A549 (cell line): ENCODE measurements around the gene SPTBN5. TPM values are rescaled to one million over a fixed set of nuclear protein-coding genes. Genes with fewer than 3 reads are reported as not detected.
A peak's percentile ranks its signal among the peaks of the same experiment; 100 is the strongest.

Source experiments
- ATAC-seq, 2 experiments: fragments of 200-7000 bp in 1 of 2; fragments of >200 bp in 1 of 2; cut with Nextera tagmentation in 1 of 2; cut with Tn5 transposase in 1 of 2; 3 replicates each; pipeline versions ENCODE4 v1.8.0 to v1.9.1; 2018 to 2020; ENCODE audit warnings: mild to moderate bottlenecking in 1 of 2, moderate library complexity in 1 of 2
- CTCF ChIA-PET: fragments of 300-600 bp; sonication (Branson Sonifier 250); formaldehyde crosslinking; extraction: SDS; loops from one replicate; lab custom pipeline; 2021; ENCODE audit warnings: antibody characterized with exemption, inconsistent platforms; lab: Yijun Ruan, JAX
- POLR2A ChIA-PET: fragments of 350-600 bp; formaldehyde crosslinking; extraction: SDS; loops from one replicate; lab custom pipeline; 2021; ENCODE audit warnings: antibody characterized with exemption, inconsistent platforms; lab: Yijun Ruan, JAX
- DNase-seq, 2 experiments: peaks; one replicate each; pipeline versions ENCODE4 v3.0.0 to v3.0.0-alpha.2; 2011 to 2016; ENCODE audit warnings: low read depth in 1 of 2, low spot score in 1 of 2
- FAIRE-seq: peaks from 2 replicates; lab custom pipeline; 2011; peaks lifted over from hg19 to GRCh38; lab: Jason Lieb, UNC
- H3K27ac ChIP-seq, 2 experiments: fragments of >200 bp; sonication (Bioruptor Twin); formaldehyde crosslinking; 3 replicates each; pipeline ENCODE4 v1.5.1; 2016 to 2017
- H3K4me1 ChIP-seq: fragments of >200 bp; sonication (Bioruptor Twin); formaldehyde crosslinking; 3 replicates; pipeline ENCODE4 v1.6.1; 2016
- H3K4me2 ChIP-seq: fragments of >200 bp; sonication (Bioruptor Twin); formaldehyde crosslinking; 3 replicates; pipeline ENCODE4 v1.6.1; 2016
- H3K4me3 ChIP-seq: fragments of >200 bp; sonication (Bioruptor Twin); formaldehyde crosslinking; 3 replicates; pipeline ENCODE4 v1.5.1; 2016
- H3K9me3 ChIP-seq: fragments of >200 bp; sonication (Bioruptor Twin); formaldehyde crosslinking; 3 replicates; pipeline ENCODE4 v1.6.1; 2016
- BCL3 ChIP-seq: fragments of >200 bp; sonication (Bioruptor Twin); formaldehyde crosslinking; IDR thresholded peaks from 3 replicates; pipeline ENCODE4 v1.6.1; 2016
- BHLHE40 ChIP-seq: IDR thresholded peaks from 2 replicates; pipeline ENCODE4 v1.6.1; 2012; ENCODE audit warnings: low read depth, low read length, inconsistent platforms
- CEBPB ChIP-seq, 2 experiments: fragments of >200 bp in 1 of 2; sonication (Bioruptor Twin) in 1 of 2; formaldehyde crosslinking in 1 of 2; IDR thresholded peaks; 2 replicates each; pipeline ENCODE4 v1.6.1; 2012 to 2016
- CHD2 ChIP-seq: fragments of 150-350 bp; IDR thresholded peaks from 2 replicates; pipeline ENCODE4 v1.6.1; 2014; ENCODE audit warnings: low read length; ENCODE audit not compliant: partially characterized antibody
- FOSL2 ChIP-seq, 2 experiments: fragments of 450-650 bp in 1 of 2; fragments of >200 bp in 1 of 2; sonication (Bioruptor Twin) in 1 of 2; formaldehyde crosslinking; IDR thresholded peaks; 2 replicates each; pipeline versions ENCODE4 v1.5.0 to v1.6.1; 2016 to 2020; ENCODE audit warnings: mild to moderate bottlenecking in 1 of 2, moderate library complexity in 1 of 2
- FOXS1 ChIP-seq: fragments of 250-450 bp; sonication (Bioruptor Pico); IDR thresholded peaks from 2 replicates; pipeline ENCODE4 v1.5.0; 2020; ENCODE audit warnings: mild to moderate bottlenecking, moderate library complexity
- HDAC2 ChIP-seq: fragments of 200-600 bp; sonication (generic); IDR thresholded peaks from 2 replicates; pipeline ENCODE4 v1.6.1; 2016
- HMGXB4 ChIP-seq: fragments of 250-450 bp; sonication (Bioruptor Pico); IDR thresholded peaks from 2 replicates; pipeline ENCODE4 v1.5.0; 2021; ENCODE audit warnings: mild to moderate bottlenecking, moderate library complexity, borderline replicate concordance
- HOXA7 ChIP-seq: fragments of 250-450 bp; sonication (Bioruptor Pico); IDR thresholded peaks from 2 replicates; pipeline ENCODE4 v1.5.0; 2020; ENCODE audit warnings: mild to moderate bottlenecking, moderate library complexity
- HOXB5 ChIP-seq: fragments of 250-450 bp; sonication (Bioruptor Pico); IDR thresholded peaks from 2 replicates; pipeline ENCODE4 v1.5.0; 2020; ENCODE audit warnings: mild to moderate bottlenecking, moderate library complexity
- JUNB ChIP-seq: fragments of >200 bp; sonication (Bioruptor Twin); formaldehyde crosslinking; IDR thresholded peaks from 2 replicates; pipeline ENCODE4 v1.6.1; 2016
- MAZ ChIP-seq: fragments of 150-350 bp; IDR thresholded peaks from 2 replicates; pipeline ENCODE4 v1.6.1; 2014; ENCODE audit warnings: antibody characterized with exemption, low read depth, low read length, borderline replicate concordance
- MYC ChIP-seq: IDR thresholded peaks from 2 replicates; pipeline ENCODE4 v1.6.1; 2012; ENCODE audit warnings: mild to moderate bottlenecking, inconsistent platforms, low read length, improper control_type of control experiment, borderline replicate concordance
- NPAS2 ChIP-seq: fragments of 250-450 bp; sonication (Bioruptor Pico); IDR thresholded peaks from 2 replicates; pipeline ENCODE4 v1.8.0; 2022; ENCODE audit warnings: mild to moderate bottlenecking, moderate library complexity, borderline replicate concordance
- PHF8 ChIP-seq: fragments of 200-600 bp; sonication (generic); IDR thresholded peaks from 2 replicates; pipeline ENCODE4 v1.6.1; 2016; ENCODE audit warnings: low read depth, mild to moderate bottlenecking, antibody characterized with exemption, moderate library complexity, borderline replicate concordance
- RCOR1 ChIP-seq: fragments of 150-350 bp; IDR thresholded peaks from 2 replicates; pipeline ENCODE4 v1.6.1; 2014; ENCODE audit warnings: antibody characterized with exemption, low read length, low read depth
- TP53 ChIP-seq: fragments of 250-450 bp; sonication (Bioruptor Pico); IDR thresholded peaks from 2 replicates; pipeline ENCODE4 v1.5.0; 2021; ENCODE audit warnings: mild to moderate bottlenecking, moderate library complexity
- ZFP36 ChIP-seq: fragments of 450-650 bp; IDR thresholded peaks from 2 replicates; pipeline ENCODE4 v1.6.1; 2014; ENCODE audit warnings: borderline replicate concordance; ENCODE audit not compliant: partially characterized antibody
- ZNF302 ChIP-seq: fragments of 250-450 bp; sonication (Bioruptor Pico); IDR thresholded peaks from 2 replicates; pipeline ENCODE4 v1.9.0; 2021; ENCODE audit warnings: inconsistent platforms, mild to moderate bottlenecking, moderate library complexity
- WGBS: methylation state at CpG from one replicate; pipeline ENCODE4 v1.1.6; 2017; ENCODE audit errors: missing lambda C conversion rate; 5-methylcytosine and 5-hydroxymethylcytosine counted together
- polyA plus RNA-seq, 4 experiments: library from polyadenylated mRNA; depleted of rRNA in 3 of 4; stranded (reverse); fragments of >200 nt; fragmentation: RNase III in 1 of 4; extraction: RNeasy Plus Mini Kit Qiagen cat#74134 plus additional on column Dnase treatment in 1 of 4; gene quantifications; 2 replicates in 3 of 4; 3 replicates in 1 of 4; pipeline ENCODE4 v1.2.3, GENCODE V29; 2011 to 2017

Gene SPTBN5
- polyA plus RNA-seq, 2 of the 4 experiments (the other 2 are of a cell fraction), result 0.05 to 0.17 TPM

- WGBS, result 97% methylated on average over 11 of the region's 11 CpGs
- FAIRE-seq, result no peak
- no peak overlapping the region for H3K4me3 ChIP-seq
- ChIA-PET POLR2A (interaction anchor here (0.6 kb wide), 1 partner anchor 41 kb away, joined by 4 read pairs; no protein-coding TSS in a partner anchor), CTCF (interaction anchor here (0.9 to 4.8 kb wide), 3 partner anchors 9 to 162 kb away, joined by 3 to 25 read pairs (median 3); no protein-coding TSS in a partner anchor)
- TF ChIP-seq BHLHE40, result no peak
- TF ChIP-seq MYC, result no peak
- no peak for TF ChIP-seq FOXS1 (CRISPR knock-in tag)
- no peak for TF ChIP-seq RCOR1
- no peak for TF ChIP-seq HDAC2
- no peak for TF ChIP-seq HMGXB4 (CRISPR knock-in tag)
- TF ChIP-seq CEBPB (IDR thresholded peaks at IDR 0.05), result no peak
- no peak for TF ChIP-seq JUNB
- no peak for TF ChIP-seq NPAS2 (CRISPR knock-in tag)
- TF ChIP-seq HOXB5 (CRISPR knock-in tag), result no peak
- no peak for TF ChIP-seq CHD2
- TF ChIP-seq, all 56 proteins: peak for 0
- no peaks in the 10 kb centered on the region for H3K9me3 ChIP-seq
- H3K4me2 ChIP-seq, result no peak overlapping the region
- no peak for DNase-seq
- H3K4me1 ChIP-seq, result peaks cover 11% of the 10 kb centered on the region; the same call in 2 of the 3 replicates
- peak overlapping the region in 1 of 2 experiments; percentile 76; a peak in 1 of 6 replicates for H3K27ac ChIP-seq
- ATAC-seq, result no peak
Measured at GRCh38 chr15:41895491-41895890, 1.6 kb upstream of the SPTBN5 start.

GRCh38 chr15:41894791-41895463, 1.1 kb upstream of the SPTBN5 start:
- CTCF ChIA-PET, result interaction anchor here (0.9 to 4.8 kb wide), 3 partner anchors 9 to 162 kb away, joined by 3 to 25 read pairs (median 3); no protein-coding TSS in a partner anchor
- DNase-seq, result peak in 1 of 2 experiments; percentile 13
- Histone ChIP-seq H3K27ac (peak overlapping the region; percentile 55 to 76; a peak in 4 of 6 replicates), H3K4me1 (peaks cover 11% of the 10 kb centered on the region; the same call in 2 of the 3 replicates), H3K9me3 (no peaks in the 10 kb centered on the region), H3K4me2 (0 out of 3 replicates have a peak overlapping the region, but pooled peaks have one; percentile 30), H3K4me3 (no peak overlapping the region)
- TF ChIP-seq FOSL2 (IDR thresholded peaks at IDR 0.05) (no peak), FOSL2 (CRISPR knock-in tag; IDR thresholded peaks at IDR 0.05) (peak; percentile 23), HOXB5 (CRISPR knock-in tag) (no peak), MYC (no peak), RCOR1 (no peak)
- FAIRE-seq, result no peak
- ATAC-seq, result peak; percentile 41 to 67; a peak in 3 of 6 replicates
- POLR2A ChIA-PET, result interaction anchor here (0.6 kb wide), 1 partner anchor 42 kb away, joined by 4 read pairs; no protein-coding TSS in a partner anchor
- 91% methylated on average over 5 of the region's 24 CpGs for WGBS

- peak in 1 of 2 experiments; percentile 10; a peak in 3 of 6 replicates for ATAC-seq
- no peaks in the 10 kb centered on the region for H3K9me3 ChIP-seq
- WGBS, result no CpG with 5 or more reads among the region's 17 CpGs
- POLR2A ChIA-PET, result no interaction called here
- TF ChIP-seq ZFP36 (no peak), HOXA7 (CRISPR knock-in tag) (no peak), PHF8 (no peak), FOXS1 (CRISPR knock-in tag) (no peak), TP53 (CRISPR knock-in tag) (no peak), MAZ (no peak), BCL3 (no peak), ZNF302 (no peak)
- DNase-seq, result no peak
- CTCF ChIA-PET, result interaction anchor here (4.8 kb wide), 1 partner anchor 10 kb away, joined by 25 read pairs; no protein-coding TSS in a partner anchor
- no peak overlapping the region for H3K4me2 ChIP-seq
- no peak overlapping the region for H3K4me3 ChIP-seq
- H3K4me1 ChIP-seq, result peaks cover 11% of the 10 kb centered on the region; the same call in 2 of the 3 replicates
- H3K27ac ChIP-seq, result peak overlapping the region; percentile 55 to 76; a peak in 3 of 6 replicates
- no peak for FAIRE-seq
Measured at GRCh38 chr15:41894251-41894790, 468 bp upstream of the SPTBN5 start.
